Lower leg skin (tissue), 3 donors: ENCODE results near the gene PPP1R3F.

Experiments
- POLR2A ChIP-seq, 2 donors: fragments of 450-650 bp; IDR thresholded peaks; one replicate each; pipeline ENCODE4 v1.6.1; 2016 to 2017; ENCODE audit warnings: antibody characterized with exemption in 2 of 2, mild to moderate bottlenecking in 1 of 2, moderate library complexity in 1 of 2
- TF ChIP-seq, protein P1 (sequence below), 3 donors: fragments of 450-650 bp; IDR thresholded peaks; one replicate each; pipeline ENCODE4 v1.5.1; 2016; ENCODE audit warnings: antibody characterized with exemption in 3 of 3, mild to moderate bottlenecking in 3 of 3, moderate library complexity in 2 of 3

DNA sequence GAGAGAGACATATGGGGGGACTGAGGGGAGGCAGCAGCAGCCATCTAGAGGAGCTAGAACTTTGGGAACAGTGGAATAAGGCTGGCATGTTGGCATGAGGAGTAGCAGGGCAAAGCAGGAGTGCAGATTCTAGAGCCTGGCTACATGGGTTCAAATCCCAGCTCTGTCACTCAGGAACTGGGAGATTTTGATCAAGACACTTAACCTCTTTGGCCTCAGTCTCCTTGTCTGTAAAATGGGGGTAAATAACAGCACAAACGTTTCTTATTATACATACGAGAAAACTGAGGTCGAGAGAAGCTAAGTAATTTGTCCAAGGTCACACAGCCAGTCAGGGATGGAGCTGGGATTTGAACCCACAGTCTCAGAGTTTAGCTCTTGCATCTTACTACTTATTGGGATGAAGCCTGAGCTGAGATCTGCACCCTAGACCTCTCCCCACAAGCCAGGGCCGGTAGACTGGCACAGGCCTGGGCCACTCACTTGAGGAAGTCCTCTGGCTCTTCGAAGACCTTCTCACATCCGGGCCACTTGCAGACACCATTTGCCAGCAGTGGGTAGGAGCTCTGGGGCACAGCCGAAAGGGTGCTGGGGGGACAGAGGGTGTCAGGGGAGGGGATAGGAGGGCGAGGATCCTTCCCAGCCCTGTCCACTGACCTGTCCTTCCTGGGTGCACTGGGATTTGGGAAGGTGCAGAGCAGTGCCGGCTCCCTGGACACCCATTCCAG is 13.2 kb upstream of the PPP1R3F start:
- TF ChIP-seq, protein P1, sequence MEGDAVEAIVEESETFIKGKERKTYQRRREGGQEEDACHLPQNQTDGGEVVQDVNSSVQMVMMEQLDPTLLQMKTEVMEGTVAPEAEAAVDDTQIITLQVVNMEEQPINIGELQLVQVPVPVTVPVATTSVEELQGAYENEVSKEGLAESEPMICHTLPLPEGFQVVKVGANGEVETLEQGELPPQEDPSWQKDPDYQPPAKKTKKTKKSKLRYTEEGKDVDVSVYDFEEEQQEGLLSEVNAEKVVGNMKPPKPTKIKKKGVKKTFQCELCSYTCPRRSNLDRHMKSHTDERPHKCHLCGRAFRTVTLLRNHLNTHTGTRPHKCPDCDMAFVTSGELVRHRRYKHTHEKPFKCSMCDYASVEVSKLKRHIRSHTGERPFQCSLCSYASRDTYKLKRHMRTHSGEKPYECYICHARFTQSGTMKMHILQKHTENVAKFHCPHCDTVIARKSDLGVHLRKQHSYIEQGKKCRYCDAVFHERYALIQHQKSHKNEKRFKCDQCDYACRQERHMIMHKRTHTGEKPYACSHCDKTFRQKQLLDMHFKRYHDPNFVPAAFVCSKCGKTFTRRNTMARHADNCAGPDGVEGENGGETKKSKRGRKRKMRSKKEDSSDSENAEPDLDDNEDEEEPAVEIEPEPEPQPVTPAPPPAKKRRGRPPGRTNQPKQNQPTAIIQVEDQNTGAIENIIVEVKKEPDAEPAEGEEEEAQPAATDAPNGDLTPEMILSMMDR (IDR thresholded peaks at IDR 0.05): no peak
- TF ChIP-seq POLR2A (IDR thresholded peaks at IDR 0.05): no peak
